ENCODE data around the gene EDC4. TPM values are rescaled to one million over a fixed set of nuclear protein-coding genes. Genes with fewer than 3 reads are reported as not detected.

EDC4 gene
- total and polyA plus RNA-seq, 2 of the 13 experiments (the other 11 are each of a cell fraction or from before 2014, with no cell fraction given): 51.4 to 59.1 TPM

DNA sequence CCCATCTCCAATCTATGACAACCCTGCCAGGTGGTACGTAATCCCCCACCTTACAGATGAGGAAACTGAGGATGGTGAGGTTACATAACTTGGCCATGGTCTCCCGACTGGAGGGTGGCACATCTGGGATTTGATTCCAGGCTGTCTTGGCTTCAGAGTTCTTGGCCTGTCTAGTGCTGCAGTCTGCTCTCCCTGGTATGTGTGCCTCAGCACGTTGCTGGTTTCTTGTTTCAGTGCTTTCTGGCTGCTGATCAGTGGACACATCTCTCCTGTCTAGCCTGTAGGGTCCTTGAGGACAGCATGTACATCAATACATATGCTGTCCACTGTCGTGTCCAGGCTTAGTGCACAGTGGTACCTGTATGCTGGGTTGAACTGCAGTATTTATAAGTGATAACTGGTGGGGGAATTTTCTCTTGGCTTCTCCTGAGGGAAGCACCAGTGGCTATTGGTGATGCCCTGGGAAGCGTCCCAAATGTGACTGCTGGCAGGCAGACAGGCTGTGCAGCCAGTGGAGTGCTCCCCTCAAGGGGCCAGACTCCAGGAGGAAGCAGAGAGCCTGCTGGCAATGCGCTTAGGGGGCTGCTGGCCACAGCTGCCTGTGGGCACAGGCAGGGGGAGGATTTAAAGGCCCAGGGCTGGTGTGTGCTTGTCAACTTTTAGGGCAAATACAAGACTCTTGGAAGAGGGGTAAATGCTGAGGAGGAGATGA, 44.4 kb downstream of the EDC4 start:
- Histone ChIP-seq H3K36me3 (replicated peaks in 1 of 2; ENCODE audit: control insufficient read depth in 1 of 2, insufficient read depth in 2 of 2, low read length in 2 of 2) (peaks cover 14 to 16% of the 10 kb centered on the region in 2 experiments; a peak in 4 of 5 replicates), H2AFZ (ENCODE audit: low read length) (no peak overlapping the region), H3K9ac (ENCODE audit: insufficient read depth, low read depth, low read length) (no peak overlapping the region), H3K9me3 (ENCODE audit: low read length) (no peaks in the 10 kb centered on the region), H3K79me2 (ENCODE audit: insufficient read depth, low read length) (no peaks in the 10 kb centered on the region), H3K4me1 (ENCODE audit: insufficient read depth, low read length) (peaks cover 34% of the 10 kb centered on the region), H3K27ac (ENCODE audit: extremely low read length, insufficient read depth, low read length) (no peak overlapping the region), H3K4me3 (replicated peaks in 1 of 3; ENCODE audit: insufficient read depth in 1 of 3, low read depth in 2 of 3, low read length in 3 of 3) (no peak overlapping the region), H3K4me2 (ENCODE audit: low read depth, low read length) (no peak overlapping the region), H3K27me3 (ENCODE audit: control insufficient read depth in 1 of 2, insufficient read depth in 2 of 2, low read length in 2 of 2) (no peaks in the 10 kb centered on the region), H4K20me1 (ENCODE audit: insufficient read depth, low read length) (peaks cover 6% of the 10 kb centered on the region; the same call in 1 of the 2 replicates)
- DNase-seq (ENCODE audit: low spot score): no peak
- 83% methylated on average over 4 of the region's 6 CpGs for WGBS (ENCODE audit: low lambda C conversion rate)
- intact Hi-C loops (cut with micrococcal nuclease; ENCODE audit: unreplicated experiment) (no loop called here), in situ Hi-C loops (cut with HindIII; ENCODE audit: extremely low pct_ligation_motif_present, low pct_unique_long_range_greater_than_20kb) (no loop called here)
- no TSS peak for BruUV-seq (replicated peaks)
- ChIA-PET CTCF (ENCODE audit: low intra/inter-chr PET ratio, low total read pairs) (no interaction called here), POLR2A (interaction anchor here (0.9 to 1.2 kb wide), 2 partner anchors 14 to 318 kb away, joined by 3 to 4 read pairs; partner anchors contain the start of gene CTRL)
- no peak for FAIRE-seq
- ATAC-seq: no peak
- TF ChIP-seq, protein P1, sequence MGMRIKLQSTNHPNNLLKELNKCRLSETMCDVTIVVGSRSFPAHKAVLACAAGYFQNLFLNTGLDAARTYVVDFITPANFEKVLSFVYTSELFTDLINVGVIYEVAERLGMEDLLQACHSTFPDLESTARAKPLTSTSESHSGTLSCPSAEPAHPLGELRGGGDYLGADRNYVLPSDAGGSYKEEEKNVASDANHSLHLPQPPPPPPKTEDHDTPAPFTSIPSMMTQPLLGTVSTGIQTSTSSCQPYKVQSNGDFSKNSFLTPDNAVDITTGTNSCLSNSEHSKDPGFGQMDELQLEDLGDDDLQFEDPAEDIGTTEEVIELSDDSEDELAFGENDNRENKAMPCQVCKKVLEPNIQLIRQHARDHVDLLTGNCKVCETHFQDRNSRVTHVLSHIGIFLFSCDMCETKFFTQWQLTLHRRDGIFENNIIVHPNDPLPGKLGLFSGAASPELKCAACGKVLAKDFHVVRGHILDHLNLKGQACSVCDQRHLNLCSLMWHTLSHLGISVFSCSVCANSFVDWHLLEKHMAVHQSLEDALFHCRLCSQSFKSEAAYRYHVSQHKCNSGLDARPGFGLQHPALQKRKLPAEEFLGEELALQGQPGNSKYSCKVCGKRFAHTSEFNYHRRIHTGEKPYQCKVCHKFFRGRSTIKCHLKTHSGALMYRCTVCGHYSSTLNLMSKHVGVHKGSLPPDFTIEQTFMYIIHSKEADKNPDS (CRISPR knock-in tag; IDR thresholded peaks at IDR 0.05): no peak
- TF ChIP-seq ZNF263 (CRISPR knock-in tag; IDR thresholded peaks at IDR 0.05): peak; percentile 28; the same call in 1 of the 2 replicates
- TF ChIP-seq, protein P2, sequence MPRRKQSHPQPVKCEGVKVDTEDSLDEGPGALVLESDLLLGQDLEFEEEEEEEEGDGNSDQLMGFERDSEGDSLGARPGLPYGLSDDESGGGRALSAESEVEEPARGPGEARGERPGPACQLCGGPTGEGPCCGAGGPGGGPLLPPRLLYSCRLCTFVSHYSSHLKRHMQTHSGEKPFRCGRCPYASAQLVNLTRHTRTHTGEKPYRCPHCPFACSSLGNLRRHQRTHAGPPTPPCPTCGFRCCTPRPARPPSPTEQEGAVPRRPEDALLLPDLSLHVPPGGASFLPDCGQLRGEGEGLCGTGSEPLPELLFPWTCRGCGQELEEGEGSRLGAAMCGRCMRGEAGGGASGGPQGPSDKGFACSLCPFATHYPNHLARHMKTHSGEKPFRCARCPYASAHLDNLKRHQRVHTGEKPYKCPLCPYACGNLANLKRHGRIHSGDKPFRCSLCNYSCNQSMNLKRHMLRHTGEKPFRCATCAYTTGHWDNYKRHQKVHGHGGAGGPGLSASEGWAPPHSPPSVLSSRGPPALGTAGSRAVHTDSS (CRISPR knock-in tag; conservative IDR thresholded peaks at IDR 0.05): no peak
- peak; percentile 23 for TF ChIP-seq TEAD3 (CRISPR knock-in tag; optimal IDR thresholded peaks at IDR 0.05; ENCODE audit: borderline replicate concordance)
- no peak for TF ChIP-seq ZNF607 (CRISPR knock-in tag; IDR thresholded peaks at IDR 0.05; ENCODE audit: borderline replicate concordance)
